PC-9 (cell line): Measurements from ENCODE around the gene RNF13.

Experiments
- CTCF ChIP-seq: fragments of 200-600 bp; sonication (generic); conservative IDR thresholded peaks from 2 replicates; pipeline ENCODE4 v1.6.1; 2017; ENCODE audit warnings: mixed run types, antibody characterized with exemption, mild to moderate bottlenecking, moderate library complexity
- EZH2 ChIP-seq: fragments of 200-600 bp; sonication (generic); IDR thresholded peaks from 2 replicates; pipeline ENCODE4 v1.8.0; 2017; ENCODE audit warnings: antibody characterized with exemption, low read depth

- peak; percentile 57; the same call in 1 of the 2 replicates for TF ChIP-seq CTCF
- TF ChIP-seq EZH2 = no peak
Measured at GRCh38 chr3:149902498-149903139, 89.6 kb downstream of the RNF13 start.
